Right lobe of liver (tissue), 6 donors: Measurements from ENCODE around the gene HTRA2. TPM values are rescaled to one million over a fixed set of nuclear protein-coding genes. Genes with fewer than 3 reads are reported as not detected.
A peak's percentile ranks its signal among the peaks of the same experiment; 100 is the strongest.

Experiments
- ATAC-seq, 4 donors: fragments of 200-7000 bp; cut with Tn5 transposase; one replicate each; pipeline ENCODE4 v1.9.1; 2020; ENCODE audit warnings: mild to moderate bottlenecking in 4 of 4, moderate library complexity in 4 of 4
- DNase-seq, 3 donors: peaks; one replicate each; pipeline ENCODE4 v3.0.0-alpha.2; 2020
- H3K27ac ChIP-seq, 3 donors: fragments of 200-600 bp; one replicate each; pipeline ENCODE4 v1.8.0; 2022
- H3K27me3 ChIP-seq, 2 donors: fragments of 200-600 bp; one replicate each; pipeline ENCODE4 v1.8.0; 2022
- H3K36me3 ChIP-seq, 4 donors: fragments of 200-600 bp; sonication (generic) in 1 of 4; one replicate each; pipeline versions ENCODE4 v1.5.1 to v1.8.0; 2017 to 2022; ENCODE audit warnings: control low read depth in 1 of 4
- H3K4me1 ChIP-seq, 4 donors: fragments of 200-600 bp; sonication (generic) in 1 of 4; one replicate each; pipeline versions ENCODE4 v1.5.1 to v1.8.0; 2017 to 2022; ENCODE audit warnings: control low read depth in 1 of 4
- H3K4me3 ChIP-seq, 3 donors: fragments of 200-600 bp; one replicate each; pipeline ENCODE4 v1.8.0; 2022
- H3K9me3 ChIP-seq, 4 donors: fragments of 200-600 bp; sonication (generic) in 1 of 4; one replicate each; pipeline versions ENCODE4 v1.5.1 to v1.8.0; 2017 to 2022; ENCODE audit warnings: control low read depth in 1 of 4
- POLR2A ChIP-seq: fragments of 450-650 bp; IDR thresholded peaks from one replicate; pipeline ENCODE4 v1.6.1; 2017; ENCODE audit warnings: antibody characterized with exemption, mild to moderate bottlenecking
- WGBS: methylation state at CpG from one replicate; pipeline ENCODE4 v1.1.6; 2018; ENCODE audit warnings: low coverage, low lambda C conversion rate; ENCODE audit not compliant: insufficient coverage; ENCODE audit errors: missing lambda C conversion rate; 5-methylcytosine and 5-hydroxymethylcytosine counted together
- intact Hi-C, 2 donors: fragments of 100-400 bp; cut with DNase I; formaldehyde crosslinking; loops; one replicate each; pipeline versions ENCODE4 v1.11.2 to v1.14.1; 2022
- total RNA-seq, 6 experiments: library from RNA; depleted of rRNA in 2 of 6; stranded (reverse); fragments of >200 nt in 2 of 6; fragmentation: NEBNext Ultra II Directional in 3 of 6; extraction: Animal tissue kit (Norgen Biotek cat#: 25700) in 3 of 6; gene quantifications; one replicate each; pipeline versions ENCODE4 v1.1.0 to v1.2.4, GENCODE V29; 2016 to 2023
- TF ChIP-seq, protein P1 (sequence below), 4 donors: fragments of 200-600 bp in 3 of 4; fragments of 450-650 bp in 1 of 4; IDR thresholded peaks; one replicate each; pipeline versions ENCODE4 v1.5.1 to v1.8.0; 2016 to 2022; ENCODE audit warnings: antibody characterized with exemption in 4 of 4, mild to moderate bottlenecking in 2 of 4
- donor health status: DM: no; HTN: yes; CAD: no.
- donor health status: DM: no; HTN: no; CAD: no.
- donor health status: DM: no; HTN: no; CAD: no.
- donor health status: DM: no; HTN: yes; CAD: no.
- donor health status: DM: no; HTN: yes; CAD: no.

Gene HTRA2
- total RNA-seq, 6 experiments from 2014 or later, result 12.3 to 20.3 (median 15.2) TPM

DNA sequence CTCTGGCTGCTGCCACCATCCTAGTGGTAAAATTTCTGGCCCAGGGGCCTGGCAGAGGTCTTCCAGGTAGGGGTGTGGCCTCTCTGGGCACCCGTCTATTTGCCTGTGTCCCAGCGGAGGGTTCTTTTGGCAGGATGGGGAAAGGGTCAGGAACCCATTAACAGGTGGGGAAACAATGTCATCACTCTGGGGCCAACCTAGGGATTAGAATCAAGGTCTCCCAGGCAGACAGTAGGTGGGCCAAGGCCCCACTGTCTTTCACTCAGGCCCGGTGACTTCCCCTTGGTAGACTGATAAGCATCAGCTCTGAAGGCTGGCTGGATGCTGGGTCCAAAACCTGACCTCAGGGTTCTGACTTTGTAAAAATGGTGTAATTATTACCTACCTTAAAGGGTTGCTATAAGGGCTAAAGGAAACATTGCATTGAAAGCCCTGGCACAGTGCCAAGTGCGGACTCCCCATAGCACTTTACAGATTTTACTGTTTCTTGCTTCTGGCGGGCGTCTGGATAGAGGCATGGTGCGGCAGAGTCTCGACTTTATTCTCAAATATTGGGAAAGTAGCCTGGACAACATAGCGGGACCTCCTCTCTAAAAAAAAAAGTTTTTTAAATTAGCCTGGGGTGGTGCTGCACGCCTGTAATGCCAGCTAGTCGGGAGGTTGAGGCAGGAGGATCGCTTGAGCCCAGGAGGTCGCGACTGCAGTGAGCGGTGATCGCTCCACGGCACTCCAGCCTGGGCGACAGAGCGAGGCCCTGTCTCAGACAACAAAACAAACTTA, 32.5 kb upstream of the HTRA2 start:
- ATAC-seq, result no peak
- DNase-seq, result no peak
- Histone ChIP-seq H3K27ac (peak overlapping the region in 1 of 3 donors; percentile 66), H3K36me3 (peaks cover 0 to 17% (median 7%) of the 10 kb centered on the region in 4 donors), H3K4me3 (peak overlapping the region in 2 of 3 donors; percentile 37 to 55), H3K9me3 (no peaks in the 10 kb centered on the region), H3K4me1 (peaks cover 0 to 70% (median 21%) of the 10 kb centered on the region in 4 donors), H3K27me3 (no peaks in the 10 kb centered on the region)
- 34% methylated on average over 15 of the region's 19 CpGs for WGBS
- intact Hi-C loops, result no loop called here
- TF ChIP-seq POLR2A, result no peak
- TF ChIP-seq, protein P1, sequence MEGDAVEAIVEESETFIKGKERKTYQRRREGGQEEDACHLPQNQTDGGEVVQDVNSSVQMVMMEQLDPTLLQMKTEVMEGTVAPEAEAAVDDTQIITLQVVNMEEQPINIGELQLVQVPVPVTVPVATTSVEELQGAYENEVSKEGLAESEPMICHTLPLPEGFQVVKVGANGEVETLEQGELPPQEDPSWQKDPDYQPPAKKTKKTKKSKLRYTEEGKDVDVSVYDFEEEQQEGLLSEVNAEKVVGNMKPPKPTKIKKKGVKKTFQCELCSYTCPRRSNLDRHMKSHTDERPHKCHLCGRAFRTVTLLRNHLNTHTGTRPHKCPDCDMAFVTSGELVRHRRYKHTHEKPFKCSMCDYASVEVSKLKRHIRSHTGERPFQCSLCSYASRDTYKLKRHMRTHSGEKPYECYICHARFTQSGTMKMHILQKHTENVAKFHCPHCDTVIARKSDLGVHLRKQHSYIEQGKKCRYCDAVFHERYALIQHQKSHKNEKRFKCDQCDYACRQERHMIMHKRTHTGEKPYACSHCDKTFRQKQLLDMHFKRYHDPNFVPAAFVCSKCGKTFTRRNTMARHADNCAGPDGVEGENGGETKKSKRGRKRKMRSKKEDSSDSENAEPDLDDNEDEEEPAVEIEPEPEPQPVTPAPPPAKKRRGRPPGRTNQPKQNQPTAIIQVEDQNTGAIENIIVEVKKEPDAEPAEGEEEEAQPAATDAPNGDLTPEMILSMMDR (IDR thresholded peaks at IDR 0.05), result no peak

GRCh38 chr2:74497777-74498499, 31.8 kb upstream of the HTRA2 start:
- DNase-seq, result peak in 2 of 3 donors; percentile 55 to 59
- TF ChIP-seq, protein P1 (IDR thresholded peaks at IDR 0.05), result no peak
- no peak for TF ChIP-seq POLR2A
- Histone ChIP-seq H3K36me3 (peaks cover 0 to 10% (median 5%) of the 10 kb centered on the region in 4 donors), H3K9me3 (no peaks in the 10 kb centered on the region), H3K4me1 (peaks cover 0 to 63% (median 17%) of the 10 kb centered on the region in 4 donors), H3K27me3 (no peaks in the 10 kb centered on the region), H3K4me3 (peak overlapping the region; percentile 37 to 55 (median 44)), H3K27ac (peak overlapping the region in 2 of 3 donors; percentile 5 to 66)
- intact Hi-C loops, result no loop called here
- 22% methylated on average over 11 of the region's 61 CpGs for WGBS
- ATAC-seq, result peak; percentile 6 to 29 (median 16)

GRCh38 chr2:74498500-74499266, 31.1 kb upstream of the HTRA2 start:
- Histone ChIP-seq H3K27ac (peak overlapping the region in 2 of 3 donors; percentile 11 to 66), H3K4me1 (peaks cover 0 to 55% (median 14%) of the 10 kb centered on the region in 4 donors), H3K36me3 (peaks cover 0 to 3% (median under 1%) of the 10 kb centered on the region in 4 donors), H3K27me3 (no peaks in the 10 kb centered on the region), H3K4me3 (peak overlapping the region; percentile 37 to 55 (median 44)), H3K9me3 (no peaks in the 10 kb centered on the region)
- ATAC-seq (peak; percentile 0 to 43 (median 12)), DNase-seq (peak in 1 of 3 donors; percentile 66)
- intact Hi-C loops, result no loop called here
- WGBS, result 11% methylated on average over 25 of the region's 41 CpGs
- TF ChIP-seq, protein P1 (IDR thresholded peaks at IDR 0.05), result no peak
- no peak for TF ChIP-seq POLR2A

DNA sequence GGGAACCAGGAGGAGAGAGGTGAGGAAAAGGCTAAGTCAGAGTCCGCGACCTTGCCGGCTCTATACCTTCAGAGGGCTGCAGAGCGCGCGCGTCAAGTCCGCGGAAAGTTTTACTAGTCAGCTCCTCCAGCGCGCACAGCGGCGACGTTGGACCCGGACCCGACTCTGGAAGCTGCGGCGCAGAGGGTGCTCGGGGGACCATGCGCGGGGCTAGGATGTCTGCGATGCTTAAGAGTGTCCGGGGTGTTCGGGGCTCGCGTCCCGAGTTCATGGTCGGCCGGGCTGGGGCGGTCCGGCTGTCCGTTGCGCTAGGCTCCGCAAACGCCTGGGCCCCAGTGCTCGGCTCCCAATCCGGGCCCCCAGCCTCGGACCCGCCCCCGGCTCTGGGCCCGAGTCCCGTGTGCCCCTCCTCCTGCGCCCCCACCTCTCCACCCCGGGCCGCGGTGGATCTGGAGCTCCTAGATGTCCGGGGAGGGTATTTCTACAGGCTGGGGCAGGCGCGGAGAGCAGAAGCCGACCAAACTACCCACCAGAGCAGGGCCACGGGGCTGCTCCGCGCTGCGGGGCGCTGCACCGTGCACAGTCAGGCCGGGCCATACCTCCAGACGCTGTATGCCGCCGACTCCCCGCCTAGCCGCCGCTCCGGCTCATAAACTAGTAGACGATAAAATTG, 30.3 kb upstream of the HTRA2 start, which contains the start of gene LBX2:
TSS of gene LBX2 (minus strand) at position 337 of the 673 bp plus-strand sequence. CDS start at position 271, 66 bp downstream.
- Histone ChIP-seq H3K36me3 (no peaks in the 10 kb centered on the region), H3K27me3 (no peaks in the 10 kb centered on the region), H3K27ac (peak within 1 kb of the TSS in 2 of 3 donors; percentile 11 to 66), H3K4me3 (peak within 1 kb of the TSS; percentile 37 to 55 (median 44)), H3K4me1 (peaks cover 0 to 55% (median 15%) of the 10 kb centered on the region in 4 donors), H3K9me3 (no peaks in the 10 kb centered on the region)
- DNase-seq, result peak in 1 of 3 donors; percentile 63
- TF ChIP-seq, protein P1 (IDR thresholded peaks at IDR 0.05), result no peak
- TF ChIP-seq POLR2A, result no peak
- intact Hi-C loops, result no loop called here
- WGBS, result 27% methylated on average over 32 of the region's 65 CpGs
- peak; percentile 0 to 28 (median 10) for ATAC-seq
